Measurements from ENCODE around the gene LINGO4. TPM values are rescaled to one million over a fixed set of nuclear protein-coding genes. Genes with fewer than 3 reads are reported as not detected.

Gene LINGO4
- total RNA-seq, 1 donor from 2014 or later, result 0.29 TPM

DNA sequence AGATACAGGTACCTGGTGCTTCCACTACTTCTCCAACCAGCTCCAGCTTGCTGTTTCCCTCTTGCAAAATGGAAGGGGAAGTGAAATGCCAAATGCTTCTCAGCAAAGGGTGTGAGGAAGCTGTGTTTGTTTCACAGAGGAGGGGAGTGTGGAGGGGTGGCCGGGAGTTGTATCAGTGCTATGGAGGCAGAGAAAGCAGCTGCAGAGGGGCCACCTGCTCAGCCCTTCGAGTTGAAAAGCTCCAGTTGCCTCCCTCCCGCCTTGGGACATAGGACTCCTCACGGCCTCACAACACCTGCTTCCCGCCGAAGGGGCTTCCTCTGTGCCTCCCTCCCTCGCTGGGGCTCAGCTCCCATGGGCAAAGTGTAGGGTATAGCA, 12.1 kb upstream of the LINGO4 start:
- Histone ChIP-seq H3K36me3 (no peaks in the 10 kb centered on the region), H3K9me3 (no peaks in the 10 kb centered on the region), H3K27me3 (no peaks in the 10 kb centered on the region), H3K4me1 (no peaks in the 10 kb centered on the region), H3K4me3 (no peak overlapping the region), H3K27ac (no peak overlapping the region)
- intact Hi-C loops (cut with DNase I), result no loop called here
- DNase-seq (no peak), ATAC-seq (peak; percentile 29)
- TF ChIP-seq, protein P1, sequence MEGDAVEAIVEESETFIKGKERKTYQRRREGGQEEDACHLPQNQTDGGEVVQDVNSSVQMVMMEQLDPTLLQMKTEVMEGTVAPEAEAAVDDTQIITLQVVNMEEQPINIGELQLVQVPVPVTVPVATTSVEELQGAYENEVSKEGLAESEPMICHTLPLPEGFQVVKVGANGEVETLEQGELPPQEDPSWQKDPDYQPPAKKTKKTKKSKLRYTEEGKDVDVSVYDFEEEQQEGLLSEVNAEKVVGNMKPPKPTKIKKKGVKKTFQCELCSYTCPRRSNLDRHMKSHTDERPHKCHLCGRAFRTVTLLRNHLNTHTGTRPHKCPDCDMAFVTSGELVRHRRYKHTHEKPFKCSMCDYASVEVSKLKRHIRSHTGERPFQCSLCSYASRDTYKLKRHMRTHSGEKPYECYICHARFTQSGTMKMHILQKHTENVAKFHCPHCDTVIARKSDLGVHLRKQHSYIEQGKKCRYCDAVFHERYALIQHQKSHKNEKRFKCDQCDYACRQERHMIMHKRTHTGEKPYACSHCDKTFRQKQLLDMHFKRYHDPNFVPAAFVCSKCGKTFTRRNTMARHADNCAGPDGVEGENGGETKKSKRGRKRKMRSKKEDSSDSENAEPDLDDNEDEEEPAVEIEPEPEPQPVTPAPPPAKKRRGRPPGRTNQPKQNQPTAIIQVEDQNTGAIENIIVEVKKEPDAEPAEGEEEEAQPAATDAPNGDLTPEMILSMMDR (IDR thresholded peaks at IDR 0.05), result no peak

DNA sequence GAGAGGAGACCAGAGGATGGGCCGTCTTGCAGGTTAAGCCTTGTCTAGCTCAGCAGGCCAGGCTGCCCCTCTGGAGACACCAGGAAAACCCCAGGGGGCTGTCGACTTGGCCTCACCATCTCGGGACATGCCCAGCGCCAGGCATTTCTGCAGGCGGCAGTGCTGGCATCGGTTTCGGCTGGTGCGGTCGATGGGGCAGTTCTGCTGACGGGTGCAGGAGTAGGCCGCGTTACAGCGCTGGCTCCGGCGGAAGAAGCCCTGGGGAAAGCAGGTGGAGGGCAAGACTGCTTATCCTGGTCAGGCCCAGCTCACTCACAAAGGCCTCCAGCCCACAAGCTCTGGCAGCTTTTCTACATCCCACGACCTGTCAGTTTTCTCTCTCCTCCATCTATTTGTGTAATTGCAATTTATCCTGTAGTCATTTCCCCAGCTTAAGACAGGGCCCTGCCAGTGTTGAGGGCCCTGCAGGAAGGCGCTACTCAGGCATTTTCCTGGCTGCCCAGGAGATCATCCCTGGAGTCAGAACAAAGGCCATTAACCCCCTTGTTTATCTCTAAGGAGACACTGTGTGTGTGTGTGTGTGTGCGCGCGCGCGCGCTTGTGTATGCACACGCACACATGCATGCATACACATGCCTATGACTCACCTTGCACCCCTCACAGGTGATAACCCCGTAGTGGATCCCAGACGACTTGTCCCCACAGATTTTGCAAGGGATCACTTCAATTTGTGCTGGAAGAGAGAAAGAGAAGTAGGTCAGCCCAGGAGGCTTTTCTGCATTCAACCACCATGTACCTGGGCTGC, 11.5 kb upstream of the LINGO4 start:
- peak; percentile 41 for DNase-seq
- TF ChIP-seq, protein P1 (IDR thresholded peaks at IDR 0.05), result no peak
- ATAC-seq, result no peak

DNA sequence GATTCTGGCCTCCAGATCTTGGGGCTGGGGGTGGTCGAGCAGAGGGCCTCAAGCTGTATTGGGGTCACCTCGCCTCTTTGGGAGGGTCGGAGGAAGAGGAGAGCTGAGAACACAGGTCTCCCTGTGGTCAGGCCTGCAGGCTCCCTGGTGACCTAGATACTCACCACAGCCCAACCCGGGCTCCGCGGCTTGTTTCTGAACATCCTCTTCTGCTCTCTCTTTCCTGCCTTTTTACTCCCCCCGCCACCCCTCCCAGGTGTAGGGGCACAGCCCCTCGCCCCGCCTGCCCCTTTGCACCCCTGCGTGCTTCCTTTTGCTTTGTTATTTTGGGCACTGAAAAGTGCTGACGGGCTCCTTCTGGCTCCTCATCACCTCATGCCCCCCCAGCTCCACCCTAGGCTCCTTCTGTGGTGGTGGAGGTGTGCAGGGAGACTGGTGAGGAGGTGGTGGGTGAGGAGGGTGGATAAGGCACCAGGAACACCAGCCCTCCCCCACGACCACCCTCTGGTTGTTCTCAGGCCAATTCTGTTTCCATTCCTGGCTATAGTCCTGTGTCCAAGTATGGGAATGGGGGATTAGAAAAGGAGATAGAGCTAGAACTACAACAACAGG, 10.6 kb upstream of the LINGO4 start:
- Histone ChIP-seq H3K27ac (no peak overlapping the region), H3K4me3 (no peak overlapping the region), H3K9me3 (no peaks in the 10 kb centered on the region), H3K27me3 (no peaks in the 10 kb centered on the region), H3K36me3 (no peaks in the 10 kb centered on the region), H3K4me1 (no peaks in the 10 kb centered on the region)
- intact Hi-C loops (cut with DNase I), result no loop called here
- TF ChIP-seq, protein P1 (IDR thresholded peaks at IDR 0.05), result no peak
- DNase-seq (peak; percentile 67), ATAC-seq (no peak)

More for the DNA sequence above, 11.5 kb upstream of the LINGO4 start:
- intact Hi-C loops (cut with DNase I), result no loop called here
- Histone ChIP-seq H3K36me3 (no peaks in the 10 kb centered on the region), H3K27ac (no peak overlapping the region), H3K9me3 (no peaks in the 10 kb centered on the region), H3K4me1 (no peaks in the 10 kb centered on the region), H3K27me3 (no peaks in the 10 kb centered on the region), H3K4me3 (no peak overlapping the region)

GRCh38 chr1:151814971-151815545, 9.8 kb upstream of the LINGO4 start:
- ATAC-seq (no peak), DNase-seq (peak; percentile 50)
- Histone ChIP-seq H3K4me1 (no peaks in the 10 kb centered on the region), H3K4me3 (no peak overlapping the region), H3K27me3 (no peaks in the 10 kb centered on the region), H3K36me3 (no peaks in the 10 kb centered on the region), H3K27ac (peak overlapping the region; percentile 42), H3K9me3 (no peaks in the 10 kb centered on the region)
- TF ChIP-seq, protein P1 (IDR thresholded peaks at IDR 0.05), result no peak
- intact Hi-C loops (cut with DNase I), result no loop called here

DNA sequence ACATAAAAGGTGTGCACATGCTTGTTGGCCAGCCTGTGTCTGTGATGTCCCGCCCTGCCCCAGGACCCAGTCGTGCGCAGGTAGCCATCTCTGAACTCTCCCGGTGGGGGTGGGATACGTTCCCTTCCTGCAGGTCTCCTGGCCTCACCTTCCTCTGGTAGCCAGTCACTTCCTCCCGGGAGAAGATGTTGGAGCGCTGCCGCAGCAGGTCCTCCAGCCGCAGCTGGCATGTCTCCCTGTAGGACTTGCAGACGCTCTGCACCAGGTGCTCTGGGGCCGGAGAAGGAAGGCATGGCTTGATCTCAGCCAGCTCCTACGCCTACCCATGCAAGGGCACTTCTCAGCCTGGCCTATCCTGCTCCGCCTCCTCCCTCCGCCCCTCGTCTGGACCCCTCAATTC, 9.2 kb upstream of the LINGO4 start:
- TF ChIP-seq, protein P1 (IDR thresholded peaks at IDR 0.05), result no peak
- Histone ChIP-seq H3K36me3 (no peaks in the 10 kb centered on the region), H3K4me1 (no peaks in the 10 kb centered on the region), H3K27ac (no peak overlapping the region), H3K9me3 (no peaks in the 10 kb centered on the region), H3K4me3 (no peak overlapping the region), H3K27me3 (no peaks in the 10 kb centered on the region)
- DNase-seq (peak; percentile 60), ATAC-seq (no peak)
- intact Hi-C loops (cut with DNase I), result no loop called here
